ENCODE data around the gene GLI3.

The GLI3 gene

DNA sequence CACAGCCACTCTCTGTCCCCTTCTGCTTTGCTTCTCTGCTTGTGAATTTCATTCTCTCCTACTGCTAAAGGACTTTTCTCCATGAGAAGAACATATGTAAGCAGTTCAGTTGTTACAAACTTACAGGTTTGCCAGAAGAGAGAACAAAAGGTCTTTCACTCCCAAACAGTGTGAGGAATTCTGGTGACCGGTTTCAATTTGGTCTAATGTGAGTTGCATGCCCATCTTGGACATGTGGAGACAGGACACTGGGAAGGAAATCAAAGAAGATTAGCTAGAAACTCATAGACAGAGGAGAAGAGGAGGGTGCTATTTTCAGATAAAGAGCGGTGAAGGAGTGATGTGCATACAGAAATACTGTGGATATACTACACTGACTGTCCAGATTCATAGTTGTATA, 324.6 kb downstream of the GLI3 start:
- DNase-seq = no peak

DNA sequence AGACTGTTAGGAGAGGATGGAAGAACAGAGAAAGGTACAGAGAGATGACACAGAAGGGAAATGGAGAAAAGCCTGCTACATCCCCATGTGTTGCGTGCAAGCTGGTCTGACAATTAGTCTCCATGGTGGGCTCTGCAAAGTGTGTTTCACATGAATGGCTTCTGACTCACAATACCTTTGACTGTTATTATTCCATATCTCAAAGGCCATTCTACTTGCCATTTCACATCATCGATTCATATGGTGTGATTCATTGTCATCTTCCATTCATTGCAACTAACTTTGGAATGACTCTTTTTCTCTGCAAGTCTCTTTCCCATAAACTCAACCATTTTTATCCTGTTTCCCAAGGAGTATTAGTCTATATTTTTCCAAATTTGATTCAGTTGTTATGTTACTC, 325.2 kb downstream of the GLI3 start:
- no peak for DNase-seq

Data from eye (tissue), 1 donor.